ENCODE data around the gene PRPSAP2. TPM values are rescaled to one million over a fixed set of nuclear protein-coding genes. Genes with fewer than 3 reads are reported as not detected.
A peak's percentile ranks its signal among the peaks of the same experiment; 100 is the strongest.

Gene PRPSAP2
- total and polyA plus RNA-seq, 2 of the 4 experiments (the other 2 are of a cell fraction), result 22.9 to 28.1 TPM

GRCh38 chr17:18968345-18968744 lies 110.4 kb downstream of the PRPSAP2 start:
- H4K5ac ChIP-seq (ENCODE audit: low read depth, low read length), result no peak overlapping the region
- intact Hi-C loops (cut with micrococcal nuclease), result no loop called here
- no peak overlapping the region for H3K9ac ChIP-seq (ENCODE audit: low read depth, low read length)
- no peak overlapping the region for H3K14ac ChIP-seq (replicated peaks; ENCODE audit: low read depth, low read length)
- H2BK15ac ChIP-seq (ENCODE audit: low read depth, low read length), result no peak overlapping the region
- H3K27me3 ChIP-seq (ENCODE audit: control insufficient read depth, insufficient read depth, low read length), result no peaks in the 10 kb centered on the region
- H2BK120ac ChIP-seq (ENCODE audit: low read depth, low read length), result no peak overlapping the region
- TF ChIP-seq CHD1 (IDR thresholded peaks at IDR 0.05; ENCODE audit: low read depth, low read length) (no peak), MAFK (IDR thresholded peaks at IDR 0.05; ENCODE audit: low read depth, low read length) (no peak), ELK1 (IDR thresholded peaks at IDR 0.05; ENCODE audit: borderline replicate concordance, low read depth, low read length) (no peak), NFE2L2 (IDR thresholded peaks at IDR 0.05; ENCODE audit: low read depth, low read length) (no peak), BHLHE40 (IDR thresholded peaks at IDR 0.05; ENCODE audit: low read depth, low read length) (no peak), USF2 (IDR thresholded peaks at IDR 0.05; ENCODE audit: low read depth, low read length) (no peak), RFX5 (IDR thresholded peaks at IDR 0.05; ENCODE audit: low read depth, low read length) (no peak), MAZ (IDR thresholded peaks at IDR 0.05; ENCODE audit: borderline replicate concordance, low read depth, low read length) (no peak), CEBPB (IDR thresholded peaks at IDR 0.05; ENCODE audit: low read depth, low read length) (no peak), RAD21 (IDR thresholded peaks at IDR 0.05; ENCODE audit: low read length) (no peak), FOS (IDR thresholded peaks at IDR 0.05; ENCODE audit: low read depth, low read length) (no peak), CTCF (conservative IDR thresholded peaks at IDR 0.05; ENCODE audit: low read depth, low read length) (no peak), POLR2A (IDR thresholded peaks at IDR 0.05; ENCODE audit: low read depth, low read length) (no peak)
- no peak overlapping the region for H3K56ac ChIP-seq (ENCODE audit: extremely low read depth, insufficient read depth, low read length)
- ChIA-PET POLR2A (ENCODE audit: unreplicated experiment) (no interaction called here), CTCF (no interaction called here)
- no peak overlapping the region; the same call in 1 of the 2 replicates for H4K91ac ChIP-seq (ENCODE audit: insufficient read depth, low read depth, low read length)
- H3K27ac ChIP-seq (ENCODE audit: insufficient read depth, low read length), result no peak overlapping the region
- no peak for ATAC-seq (ENCODE audit: low read depth)
- WGBS, 2 experiments (ENCODE audit: extremely low coverage in 2 of 2, insufficient read length in 1 of 2), result 90% methylated on average over 2 of the region's 4 CpGs; no CpG with 5 or more reads in 1 of the 2 experiments
- no peak overlapping the region for H2BK20ac ChIP-seq (ENCODE audit: low read depth, low read length)
- H3K36me3 ChIP-seq (ENCODE audit: control insufficient read depth, insufficient read depth, low read length), result peaks cover 21% of the 10 kb centered on the region
- H2AK5ac ChIP-seq (ENCODE audit: low read depth, low read length), result no peak overlapping the region
- H4K20me1 ChIP-seq (ENCODE audit: insufficient read depth, low read length), result no peaks in the 10 kb centered on the region
- H2AFZ ChIP-seq (replicated peaks; ENCODE audit: low read length, poor library complexity), result peak overlapping the region; percentile 23
- no peak overlapping the region for H3K23ac ChIP-seq (ENCODE audit: low read depth, low read length)
- in situ Hi-C loops (cut with MboI; ENCODE audit: low sequenced_read_pairs), result no loop called here
- H3K9me3 ChIP-seq (ENCODE audit: control insufficient read depth, insufficient read depth, low read length), result no peaks in the 10 kb centered on the region
- no peak overlapping the region for H2BK5ac ChIP-seq (ENCODE audit: low read depth, low read length, poor library complexity, severe bottlenecking)
- H3K4me2 ChIP-seq (ENCODE audit: low read depth, low read length), result no peak overlapping the region
- H3K4me1 ChIP-seq (ENCODE audit: control insufficient read depth, insufficient read depth, low read length), result peaks cover 12% of the 10 kb centered on the region
- H3K9me1 ChIP-seq (ENCODE audit: insufficient read depth, low read length), result peaks cover 4% of the 10 kb centered on the region; the same call in 1 of the 2 replicates
- peaks cover 8 to 11% of the 10 kb centered on the region in 2 experiments; a peak in 3 of 4 replicates for H3K79me1 ChIP-seq (ENCODE audit: low read depth in 1 of 2, low read length in 2 of 2)
- peak overlapping the region; percentile 52 for H2AK9ac ChIP-seq (replicated peaks; ENCODE audit: low read depth, low read length, poor library complexity)
- dilution Hi-C loops (cut with HindIII; ENCODE audit: low sequenced_read_pairs, unreplicated experiment), result no loop called here
- no peak for DNase-seq
- no peak overlapping the region for H3K4me3 ChIP-seq (ENCODE audit: insufficient read depth, low read depth, low read length)
- no peak overlapping the region for H3K18ac ChIP-seq (ENCODE audit: low read depth, low read length)
- no TSS peak for BruUV-seq (replicated peaks)
- H4K8ac ChIP-seq (ENCODE audit: low read depth in 2 of 2, low read length in 2 of 2), result no peak overlapping the region
- no peak overlapping the region for H3K4ac ChIP-seq (ENCODE audit: low read depth, low read length)
